B cell (primary cell): ENCODE results near the gene GRIA3. TPM values are rescaled to one million over a fixed set of nuclear protein-coding genes. Genes with fewer than 3 reads are reported as not detected.

Source experiments
- ATAC-seq: fragments of 200-7000 bp; cut with Tn5 transposase; one replicate; pipeline ENCODE4 v1.10.0; 2021; ENCODE audit warnings: low read depth, mild to moderate bottlenecking, moderate number of reproducible peaks, moderate library complexity
- CTCF ChIA-PET: fragments of 350-600 bp; sonication (Branson Sonifier 250); formaldehyde crosslinking; loops from one replicate; lab custom pipeline; 2021; ENCODE audit warnings: antibody characterized with exemption, inconsistent platforms; lab: Charles Lee
- POLR2A ChIA-PET: fragments of 350-600 bp; sonication (Branson Sonifier 250); formaldehyde crosslinking; loops from one replicate; lab custom pipeline; 2021; ENCODE audit warnings: antibody characterized with exemption; lab: Charles Lee
- DNase-seq: peaks from one replicate; pipeline ENCODE4 v3.0.0; 2013
- H2AFZ ChIP-seq: 2 replicates; pipeline ENCODE4 v1.6.1; 2012; ENCODE audit warnings: mild to moderate bottlenecking, low read depth, low read length; ENCODE audit not compliant: insufficient read depth, poor library complexity, severe bottlenecking
- H3K27ac ChIP-seq, 2 donors: 1 replicate in 1 of 2; 2 replicates in 1 of 2; pipeline ENCODE4 v1.5.1; 2012 to 2013; ENCODE audit warnings: low read length in 2 of 2, mild to moderate bottlenecking in 2 of 2, moderate library complexity in 1 of 2
- H3K27me3 ChIP-seq, 4 experiments: fragments of 200-600 bp in 1 of 4; sonication (generic) in 1 of 4; replicated peaks in 1 of 4; 1 replicate in 2 of 4; 2 replicates in 2 of 4; pipeline versions ENCODE4 v1.6.1 to v1.7.0; 2013 to 2016; ENCODE audit warnings: low read length in 3 of 4, mild to moderate bottlenecking in 2 of 4, mixed read lengths in 1 of 4, moderate library complexity in 1 of 4; ENCODE audit not compliant: insufficient read depth in 4 of 4, control insufficient read depth in 3 of 4; ENCODE audit errors: control extremely low read depth in 1 of 4
- H3K36me3 ChIP-seq, 2 experiments: replicated peaks in 1 of 2; 1 replicate in 1 of 2; 2 replicates in 1 of 2; pipeline versions ENCODE4 v1.6.1 to v1.7.1; 2013; ENCODE audit warnings: low read length in 1 of 2; ENCODE audit not compliant: insufficient read depth in 2 of 2, control insufficient read depth in 1 of 2; ENCODE audit errors: control extremely low read depth in 1 of 2, extremely low read depth in 1 of 2
- H3K4me1 ChIP-seq, 2 donors: fragments of 200-600 bp in 1 of 2; sonication (generic) in 1 of 2; 1 replicate in 1 of 2; 2 replicates in 1 of 2; pipeline versions ENCODE4 v1.5.1 to v1.6.1; 2013 to 2017; ENCODE audit warnings: low read length in 2 of 2; ENCODE audit not compliant: control insufficient read depth in 2 of 2, insufficient read depth in 2 of 2
- H3K4me2 ChIP-seq: replicated peaks from 2 replicates; pipeline ENCODE3; 2012; ENCODE audit warnings: mild to moderate bottlenecking, low read depth, low read length; ENCODE audit not compliant: poor library complexity, severe bottlenecking
- H3K4me3 ChIP-seq, 5 experiments: fragments of 200-600 bp in 1 of 5; sonication (generic) in 1 of 5; 1 replicate in 3 of 5; 2 replicates in 2 of 5; pipeline versions ENCODE4 v1.5.1 to v1.7.0; 2011 to 2016; ENCODE audit warnings: low read length in 4 of 5, mild to moderate bottlenecking in 4 of 5, low read depth in 2 of 5, control low read depth in 1 of 5, moderate library complexity in 1 of 5; ENCODE audit not compliant: insufficient read depth in 1 of 5; ENCODE audit errors: control extremely low read depth in 1 of 5, extremely low read depth in 1 of 5
- H3K79me2 ChIP-seq: fragments of 200-600 bp; sonication (generic); one replicate; pipeline ENCODE4 v1.6.0; 2016; ENCODE audit warnings: low read length; ENCODE audit not compliant: control insufficient read depth, insufficient read depth
- H3K9ac ChIP-seq: fragments of 200-600 bp; sonication (generic); 2 replicates; pipeline ENCODE4 v1.6.1; 2017; ENCODE audit warnings: mild to moderate bottlenecking, low read length, moderate library complexity
- H3K9me3 ChIP-seq, 3 donors: one replicate each; pipeline versions ENCODE4 v1.6.1 to v1.7.1; 2013; ENCODE audit warnings: low read length in 2 of 3; ENCODE audit not compliant: control insufficient read depth in 2 of 3, insufficient read depth in 1 of 3; ENCODE audit errors: control extremely low read depth in 1 of 3
- H4K20me1 ChIP-seq: 2 replicates; pipeline ENCODE4 v1.6.0; 2012; ENCODE audit warnings: mild to moderate bottlenecking, low read length; ENCODE audit not compliant: insufficient read depth, control insufficient read depth, poor library complexity, severe bottlenecking
- H3K27ac Mint-ChIP-seq: one replicate; pipeline ENCODE4 v1.8.0; 2021; ENCODE audit warnings: mixed read lengths
- H3K27me3 Mint-ChIP-seq: one replicate; pipeline ENCODE4 v1.8.0; 2021; ENCODE audit warnings: mixed read lengths
- H3K4me1 Mint-ChIP-seq: one replicate; pipeline ENCODE4 v1.8.0; 2021; ENCODE audit warnings: mixed read lengths
- H3K4me3 Mint-ChIP-seq: one replicate; pipeline ENCODE4 v1.8.0; 2021; ENCODE audit warnings: mixed read lengths
- H3K9me3 Mint-ChIP-seq: one replicate; pipeline ENCODE4 v1.8.0; 2022; ENCODE audit warnings: mixed read lengths; ENCODE audit not compliant: insufficient read depth
- EZH2 ChIP-seq: IDR thresholded peaks from 2 replicates; pipeline ENCODE4 v1.6.1; 2012; ENCODE audit warnings: borderline replicate concordance, low read depth, mild to moderate bottlenecking, moderate library complexity, low read length; ENCODE audit not compliant: insufficient read depth, poor library complexity, severe bottlenecking
- WGBS: methylation state at CpG from one replicate; pipeline ENCODE4 v1.1.5; 2013; ENCODE audit warnings: missing lambda C conversion rate; ENCODE audit not compliant: insufficient coverage; 5-methylcytosine and 5-hydroxymethylcytosine counted together
- intact Hi-C: fragments of 100-400 bp; cut with micrococcal nuclease; formaldehyde crosslinking; loops from one replicate; pipeline ENCODE4 v1.10.0; 2022
- polyA plus RNA-seq: library from polyadenylated mRNA; depleted of rRNA; stranded (reverse); fragments of >200 nt; gene quantifications from 2 replicates; pipeline ENCODE4 v1.2.3, GENCODE V29; 2012
- total RNA-seq, 2 donors: library from RNA; stranded (reverse); fragments of 120-200 nt in 1 of 2; gene quantifications; 1 replicate in 1 of 2; 2 replicates in 1 of 2; pipeline versions ENCODE4 v1.2.3 to v1.2.4, GENCODE V29; 2013 to 2022
- TF ChIP-seq, protein P1 (sequence below): fragments of 200-600 bp; IDR thresholded peaks from one replicate; pipeline ENCODE4 v1.8.0; 2022; ENCODE audit warnings: antibody characterized with exemption, mild to moderate bottlenecking

The GRIA3 gene
- total and polyA plus RNA-seq, 2 donors (not counting 1 experiment from before 2014, with no cell fraction given), result not detected

DNA sequence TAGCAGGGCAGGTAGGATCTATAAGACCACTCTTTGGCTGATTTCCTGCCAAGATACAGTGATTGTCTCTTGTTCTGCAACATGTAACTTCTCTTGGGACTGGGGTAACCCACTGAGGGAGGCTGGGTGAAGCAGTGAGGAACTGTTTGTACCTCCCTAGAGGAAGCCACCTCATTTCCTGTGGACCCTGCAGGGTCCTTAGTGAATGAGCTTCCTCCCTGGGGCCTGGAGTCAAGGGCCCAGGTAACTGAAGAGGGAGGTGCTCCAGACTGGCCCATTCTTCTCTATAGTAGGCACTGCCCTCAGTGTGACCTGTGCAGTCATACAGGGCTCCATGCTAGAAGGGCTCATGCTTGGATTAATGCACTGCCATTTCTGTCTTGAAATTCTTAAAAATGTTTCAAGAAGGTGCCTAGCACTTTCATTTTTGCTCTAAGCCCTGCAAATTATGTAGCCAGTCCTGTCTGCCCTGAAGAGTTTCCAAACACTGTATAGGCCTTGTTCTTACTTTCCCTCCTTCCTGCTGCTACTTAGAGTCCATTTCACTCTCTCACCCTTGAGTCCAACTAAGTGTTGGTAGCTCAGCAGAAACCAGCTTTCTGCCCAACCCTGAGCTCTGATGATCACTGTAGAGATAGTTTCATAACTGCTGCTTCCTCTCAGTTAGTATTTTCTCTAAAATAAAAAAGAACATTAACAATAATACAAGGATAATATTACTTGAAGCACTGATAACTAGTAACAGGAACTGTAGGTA, 8.5 kb upstream of the GRIA3 start:
- no peaks in the 10 kb centered on the region for H3K4me1 ChIP-seq

DNA sequence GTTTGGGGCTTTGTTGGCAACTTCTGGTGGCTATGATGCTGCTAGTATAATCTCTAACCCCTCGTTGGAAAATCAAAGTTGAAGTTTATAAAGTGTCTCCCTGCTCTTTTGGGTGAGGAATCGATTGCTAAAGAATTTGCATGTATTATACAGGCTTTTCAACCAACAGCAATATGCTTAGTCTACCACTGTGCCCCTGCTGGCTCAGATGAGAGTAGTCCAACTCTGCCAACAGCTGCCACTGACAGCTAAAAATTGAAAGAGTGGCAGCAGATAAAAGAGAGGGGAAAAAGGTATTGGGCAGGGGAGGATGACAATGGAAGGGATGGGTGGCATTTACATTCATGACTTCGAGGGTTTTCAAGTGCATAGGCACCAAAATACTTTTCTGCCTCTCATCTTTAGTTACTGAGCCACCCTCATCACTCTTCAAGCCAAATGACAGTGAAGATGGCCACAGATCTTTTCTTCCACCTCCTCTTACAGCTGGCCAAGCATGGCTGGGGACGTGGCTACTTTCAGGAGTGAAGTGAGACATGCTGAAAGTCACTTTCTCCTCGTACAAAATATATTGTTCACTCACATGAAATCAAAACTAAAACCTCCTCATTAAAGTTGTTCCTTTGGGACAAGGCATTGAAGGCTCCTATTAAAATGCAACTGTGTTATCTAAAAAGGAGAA, 2.7 kb upstream of the GRIA3 start:
- Histone ChIP-seq H3K27ac (no peak overlapping the region), H2AFZ (no peak overlapping the region), H3K9ac (no peak overlapping the region), H4K20me1 (no peaks in the 10 kb centered on the region), H3K4me3 (no peak overlapping the region), H3K4me1 (no peaks in the 10 kb centered on the region), H3K36me3 (no peaks in the 10 kb centered on the region), H3K27me3 (peaks cover 0 to 23% (median 0%) of the 10 kb centered on the region in 4 experiments), H3K9me3 (no peaks in the 10 kb centered on the region), H3K79me2 (no peaks in the 10 kb centered on the region), H3K4me2 (no peak overlapping the region)
- DNase-seq (no peak), ATAC-seq (no peak)
- POLR2A ChIA-PET, result no interaction called here
- intact Hi-C loops, result no loop called here
- Mint-ChIP-seq H3K9me3 (no peaks in the 10 kb centered on the region), H3K4me1 (peaks cover 7% of the 10 kb centered on the region), H3K27ac (no peak overlapping the region), H3K27me3 (peaks cover 26% of the 10 kb centered on the region), H3K4me3 (no peak overlapping the region)
- CTCF ChIA-PET, result no interaction called here
- no peak for TF ChIP-seq EZH2
- TF ChIP-seq, protein P1, sequence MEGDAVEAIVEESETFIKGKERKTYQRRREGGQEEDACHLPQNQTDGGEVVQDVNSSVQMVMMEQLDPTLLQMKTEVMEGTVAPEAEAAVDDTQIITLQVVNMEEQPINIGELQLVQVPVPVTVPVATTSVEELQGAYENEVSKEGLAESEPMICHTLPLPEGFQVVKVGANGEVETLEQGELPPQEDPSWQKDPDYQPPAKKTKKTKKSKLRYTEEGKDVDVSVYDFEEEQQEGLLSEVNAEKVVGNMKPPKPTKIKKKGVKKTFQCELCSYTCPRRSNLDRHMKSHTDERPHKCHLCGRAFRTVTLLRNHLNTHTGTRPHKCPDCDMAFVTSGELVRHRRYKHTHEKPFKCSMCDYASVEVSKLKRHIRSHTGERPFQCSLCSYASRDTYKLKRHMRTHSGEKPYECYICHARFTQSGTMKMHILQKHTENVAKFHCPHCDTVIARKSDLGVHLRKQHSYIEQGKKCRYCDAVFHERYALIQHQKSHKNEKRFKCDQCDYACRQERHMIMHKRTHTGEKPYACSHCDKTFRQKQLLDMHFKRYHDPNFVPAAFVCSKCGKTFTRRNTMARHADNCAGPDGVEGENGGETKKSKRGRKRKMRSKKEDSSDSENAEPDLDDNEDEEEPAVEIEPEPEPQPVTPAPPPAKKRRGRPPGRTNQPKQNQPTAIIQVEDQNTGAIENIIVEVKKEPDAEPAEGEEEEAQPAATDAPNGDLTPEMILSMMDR, result no peak
- no CpG with 5 or more reads among the region's 5 CpGs for WGBS

More for the DNA sequence above, 8.5 kb upstream of the GRIA3 start:
- no peaks in the 10 kb centered on the region for H4K20me1 ChIP-seq
- ChIA-PET POLR2A (no interaction called here), CTCF (no interaction called here)
- H3K4me3 ChIP-seq, result no peak overlapping the region
- H3K4me2 ChIP-seq, result no peak overlapping the region
- intact Hi-C loops, result no loop called here
- DNase-seq (no peak), ATAC-seq (no peak)
- no peaks in the 10 kb centered on the region for H3K27me3 ChIP-seq
- Mint-ChIP-seq H3K27me3 (no peaks in the 10 kb centered on the region), H3K27ac (no peak overlapping the region), H3K4me1 (peaks cover 2% of the 10 kb centered on the region), H3K9me3 (no peaks in the 10 kb centered on the region), H3K4me3 (no peak overlapping the region)
- H3K9me3 ChIP-seq, result no peaks in the 10 kb centered on the region
- no peak overlapping the region for H3K9ac ChIP-seq
- no peak overlapping the region for H2AFZ ChIP-seq
- H3K79me2 ChIP-seq, result no peaks in the 10 kb centered on the region
- H3K27ac ChIP-seq, result no peak overlapping the region
- no peaks in the 10 kb centered on the region for H3K36me3 ChIP-seq
- TF ChIP-seq EZH2, result no peak
- TF ChIP-seq, protein P1, result no peak
